ENCODE data around the gene RFPL2.
A peak's percentile ranks its signal among the peaks of the same experiment; 100 is the strongest.

The RFPL2 gene

DNA sequence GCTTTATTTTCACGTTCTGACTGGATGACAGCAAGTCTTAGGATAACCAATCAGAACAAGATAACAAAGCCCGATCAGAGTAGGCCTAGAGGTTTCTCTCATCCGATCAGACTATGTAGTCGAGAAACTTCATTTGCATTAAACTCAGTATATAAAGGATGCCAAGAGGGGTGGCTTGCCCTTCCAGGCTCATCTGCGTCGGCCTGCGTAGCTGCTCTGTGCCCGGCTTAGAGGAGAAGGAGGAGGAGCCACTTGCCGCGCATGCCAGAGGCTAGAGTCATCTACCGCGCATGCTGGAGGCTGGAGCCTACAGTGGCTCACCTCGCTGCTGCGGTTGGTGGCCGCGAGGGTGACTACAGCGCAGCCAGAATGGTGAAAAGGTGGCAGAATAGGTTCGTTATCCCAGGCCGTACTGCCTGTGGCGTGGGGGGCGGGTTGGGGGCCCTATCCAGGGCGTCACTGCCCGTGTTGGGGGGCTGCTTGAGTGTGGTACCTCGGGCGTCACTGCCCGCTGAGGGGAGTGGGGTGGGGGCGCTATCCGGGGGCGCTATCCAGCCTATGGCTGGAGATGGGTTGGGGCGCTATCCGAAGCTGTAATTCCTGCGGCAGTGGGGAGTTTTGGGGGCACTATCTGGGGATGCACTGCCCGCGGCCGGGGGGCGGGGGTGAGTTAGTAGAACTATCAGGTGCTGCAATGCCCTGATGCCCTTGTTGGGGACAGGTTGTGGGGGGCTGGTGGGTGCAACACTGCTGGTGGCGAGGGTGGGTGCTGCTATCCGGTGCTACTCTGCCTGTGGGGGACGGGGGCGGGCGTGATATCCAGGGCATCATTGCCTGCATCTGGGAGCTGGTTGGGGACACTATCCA, at the start of gene RFPL2:
RFPL2 (minus strand) TSS at position 218 of the 867 bp plus-strand sequence. CDS start 2,622 bp downstream, outside the sequence.
- DNase-seq (ENCODE audit: low read depth in 2 of 3, low spot score in 1 of 3), result peak in 1 of 3 donors; percentile 9

DNA sequence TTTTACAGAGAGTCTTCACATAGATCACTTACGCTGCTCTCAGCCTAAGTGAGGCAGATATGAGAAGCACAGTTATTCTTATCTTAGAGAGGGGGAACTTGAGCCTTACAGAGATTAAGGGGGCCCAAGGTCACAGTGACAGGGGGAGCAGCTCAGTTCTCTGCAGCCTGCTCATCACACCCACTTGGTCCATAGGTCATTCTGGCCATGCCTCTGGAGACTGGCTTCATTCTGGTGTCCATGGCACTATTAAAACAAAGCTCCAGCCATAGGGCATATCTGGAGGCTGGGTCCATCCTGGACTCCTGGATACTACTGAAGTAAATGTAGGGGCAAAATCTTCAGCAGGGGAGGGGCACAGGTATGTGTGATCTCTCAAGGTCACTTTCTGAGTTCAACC, 44.4 kb upstream of the RFPL2 start:
- no peak for DNase-seq (ENCODE audit: low read depth in 2 of 3, low spot score in 1 of 3)

DNA sequence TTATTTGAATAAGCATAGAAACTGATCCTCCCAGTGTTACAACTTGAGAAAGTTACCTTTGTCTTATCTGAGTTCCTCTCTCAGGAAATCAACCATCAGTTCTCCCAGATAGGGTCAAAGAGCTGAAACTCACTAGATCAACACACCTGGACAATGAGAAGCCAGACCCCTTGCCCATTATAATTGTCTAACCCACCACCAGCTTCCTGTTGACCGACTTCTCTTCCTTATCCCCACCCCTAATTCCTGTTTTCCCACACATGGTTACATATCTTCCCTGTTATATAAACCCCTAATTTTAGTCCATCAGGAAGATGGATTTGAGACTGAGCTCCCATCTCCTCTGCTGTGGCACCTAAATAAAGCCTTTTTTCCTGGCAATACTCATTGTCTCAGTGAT, 43.4 kb upstream of the RFPL2 start:
- no peak for DNase-seq (ENCODE audit: low read depth in 2 of 3, low spot score in 1 of 3)

DNA sequence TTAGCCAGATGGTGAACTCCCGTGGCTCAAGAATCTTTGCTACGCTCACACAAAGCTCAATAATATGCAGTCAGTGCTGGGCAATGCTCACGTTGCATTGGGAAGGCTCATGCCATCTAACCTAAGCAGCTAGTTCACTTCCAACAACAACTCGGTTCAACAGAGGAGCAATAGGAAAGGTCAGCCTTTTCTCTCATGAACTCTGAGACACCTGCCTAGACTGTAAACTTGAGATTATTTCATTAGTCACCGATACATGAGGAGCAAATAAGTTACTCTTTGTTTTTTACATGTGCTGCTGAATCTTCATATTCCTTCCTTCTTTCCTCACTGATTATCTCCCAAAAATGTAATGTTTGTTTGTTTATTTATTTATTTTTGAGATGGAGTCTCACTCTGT, 41.3 kb upstream of the RFPL2 start:
- no peak for DNase-seq (ENCODE audit: low read depth in 2 of 3, low spot score in 1 of 3)

DNA sequence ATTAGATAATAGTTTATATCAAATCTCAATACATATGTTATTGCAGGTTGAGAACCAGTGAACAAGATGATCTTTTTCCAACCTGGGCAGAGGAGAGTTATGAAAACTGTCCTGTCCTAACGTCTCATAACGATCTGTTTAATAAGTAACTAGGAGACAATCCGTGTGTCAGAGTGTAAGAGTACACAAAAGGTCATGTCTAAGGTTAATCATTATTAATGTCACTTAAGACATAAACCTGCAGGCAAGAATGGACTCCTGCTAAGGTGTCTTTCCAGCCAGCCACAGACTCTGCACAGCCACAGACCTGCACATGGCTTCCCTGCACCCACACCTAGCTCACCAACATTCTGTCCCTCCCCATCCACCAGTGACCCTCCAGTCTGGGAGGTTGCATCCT, 40.2 kb upstream of the RFPL2 start:
- DNase-seq (ENCODE audit: low read depth in 2 of 3, low spot score in 1 of 3), result no peak

DNA sequence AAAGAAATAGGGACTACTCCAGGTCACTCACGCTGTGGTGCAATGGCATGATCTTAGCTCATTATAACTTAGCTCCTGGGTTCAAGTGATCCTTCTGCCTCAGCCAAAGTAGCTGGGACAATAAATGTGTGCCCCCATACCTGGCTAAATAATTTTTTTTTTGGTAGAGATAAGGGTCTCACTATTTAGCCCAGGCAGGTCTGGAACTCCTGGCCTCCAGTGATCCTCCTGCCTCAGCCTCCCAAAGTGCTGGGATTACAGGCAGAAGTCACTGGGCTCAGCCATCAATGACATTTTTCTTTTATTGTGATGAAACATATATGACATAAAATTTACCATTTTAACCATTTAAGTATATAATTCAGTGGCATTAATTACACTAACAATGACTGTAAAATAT, 39.7 kb upstream of the RFPL2 start:
- no peak for DNase-seq (ENCODE audit: low read depth in 2 of 3, low spot score in 1 of 3)

DNA sequence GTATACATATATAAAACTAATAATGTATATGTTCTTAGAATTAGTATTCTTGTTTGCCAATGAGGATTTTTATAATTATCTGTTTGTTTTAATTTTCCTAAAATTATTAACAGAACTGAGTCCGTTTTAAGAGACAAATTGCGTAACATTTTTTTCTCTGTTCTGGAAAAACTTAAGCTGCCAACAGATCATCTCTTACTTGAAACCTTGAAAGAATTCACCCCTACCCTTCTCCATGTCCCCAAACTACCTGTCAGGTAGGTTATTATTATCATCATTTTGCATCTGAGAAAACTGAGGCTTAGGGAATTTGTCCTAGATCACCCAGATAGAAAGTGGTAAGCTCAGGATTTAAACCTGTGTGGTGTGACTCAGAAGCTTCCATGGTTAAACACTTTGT, 35.6 kb upstream of the RFPL2 start:
- DNase-seq (ENCODE audit: low read depth in 2 of 3, low spot score in 1 of 3), result no peak

DNA sequence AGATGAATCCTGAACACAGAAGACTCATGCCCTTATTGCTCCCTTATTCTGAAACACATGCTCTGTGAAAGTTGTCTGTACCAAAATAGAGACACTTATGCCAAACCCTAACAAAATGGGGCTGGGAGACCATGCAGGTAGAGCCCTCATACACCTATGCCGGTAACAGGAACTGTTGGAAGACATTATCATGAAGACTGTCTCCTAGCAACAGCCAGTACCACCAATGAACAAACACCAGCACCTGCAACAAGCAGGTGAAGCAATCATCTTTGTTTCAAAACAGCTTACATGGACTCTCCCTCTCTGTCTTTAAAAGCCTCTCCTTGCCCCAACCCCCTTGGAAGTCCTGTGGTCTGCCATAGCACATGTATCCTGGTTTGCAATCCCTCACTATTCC, 33.0 kb upstream of the RFPL2 start:
- DNase-seq (ENCODE audit: low read depth in 2 of 3, low spot score in 1 of 3), result no peak

DNA sequence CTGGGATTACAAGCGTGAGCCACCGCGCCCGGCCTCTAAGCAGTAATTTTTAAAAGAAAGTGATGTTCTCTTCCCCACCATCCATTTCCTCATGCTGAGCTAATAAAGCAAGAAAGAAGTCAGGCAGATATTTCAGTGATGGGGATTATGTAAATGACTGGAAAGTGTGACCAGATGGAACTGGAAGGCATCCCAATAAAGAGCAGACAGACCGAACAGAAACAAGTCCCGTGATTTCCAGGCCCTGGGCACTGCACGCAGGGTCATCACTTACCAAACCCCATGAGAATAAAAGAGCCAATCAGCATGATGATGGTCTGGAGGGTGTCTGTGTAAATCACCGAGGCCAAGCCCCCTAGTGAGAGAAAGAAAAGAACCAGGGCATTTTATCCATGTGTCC, 32.1 kb upstream of the RFPL2 start:
- no peak for DNase-seq (ENCODE audit: low read depth in 2 of 3, low spot score in 1 of 3)

DNA sequence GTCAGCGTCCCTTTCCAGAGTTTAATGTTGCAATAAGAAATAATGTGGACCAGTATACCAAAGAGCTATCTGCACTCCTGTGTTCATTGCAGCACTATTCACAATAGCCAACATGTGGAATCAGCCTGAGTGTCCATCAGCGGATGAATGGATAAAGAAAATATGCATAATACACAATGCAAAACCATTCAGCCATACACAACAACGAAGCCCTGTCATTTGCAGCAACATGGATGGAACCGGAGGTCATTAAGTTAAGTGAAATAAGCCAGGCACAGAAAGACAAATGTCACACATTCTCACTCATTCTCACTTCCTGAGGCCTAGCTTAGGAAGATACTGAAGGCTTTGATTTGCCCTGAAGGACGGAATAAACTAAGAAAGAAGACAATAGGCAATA, 28.2 kb upstream of the RFPL2 start:
- DNase-seq (ENCODE audit: low read depth in 2 of 3, low spot score in 1 of 3), result no peak

DNA sequence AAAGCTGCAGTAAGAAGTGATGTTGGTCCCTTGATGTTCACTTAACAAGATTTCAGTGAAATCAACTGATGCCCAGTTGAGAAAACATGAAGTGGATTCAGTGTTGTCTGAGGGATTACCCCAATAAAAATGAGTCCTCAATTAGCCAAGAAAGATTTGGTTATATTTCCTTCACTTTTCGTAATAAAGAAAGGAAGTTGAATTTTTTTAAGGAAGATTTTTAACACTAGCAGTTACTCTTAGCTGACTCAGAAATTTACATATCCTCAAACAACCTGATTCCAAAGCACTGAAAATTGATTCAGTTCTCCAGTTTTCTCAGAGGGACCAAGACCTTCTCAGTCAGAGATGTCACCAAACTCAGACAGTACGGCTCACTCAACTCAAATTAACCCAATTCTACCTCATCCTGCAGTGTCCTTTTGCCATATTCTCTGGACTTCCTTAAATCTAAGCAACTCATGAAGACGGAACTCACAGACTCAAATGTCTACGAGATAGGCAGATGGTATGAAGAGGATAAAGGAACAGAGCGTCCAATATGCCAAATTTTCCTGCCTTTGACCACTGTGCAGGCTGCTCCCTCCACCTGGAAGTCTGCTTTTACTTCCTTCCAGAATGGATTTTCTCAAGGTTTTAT, 27.4 kb upstream of the RFPL2 start:
- DNase-seq (ENCODE audit: low read depth in 2 of 3, low spot score in 1 of 3), result no peak

DNA sequence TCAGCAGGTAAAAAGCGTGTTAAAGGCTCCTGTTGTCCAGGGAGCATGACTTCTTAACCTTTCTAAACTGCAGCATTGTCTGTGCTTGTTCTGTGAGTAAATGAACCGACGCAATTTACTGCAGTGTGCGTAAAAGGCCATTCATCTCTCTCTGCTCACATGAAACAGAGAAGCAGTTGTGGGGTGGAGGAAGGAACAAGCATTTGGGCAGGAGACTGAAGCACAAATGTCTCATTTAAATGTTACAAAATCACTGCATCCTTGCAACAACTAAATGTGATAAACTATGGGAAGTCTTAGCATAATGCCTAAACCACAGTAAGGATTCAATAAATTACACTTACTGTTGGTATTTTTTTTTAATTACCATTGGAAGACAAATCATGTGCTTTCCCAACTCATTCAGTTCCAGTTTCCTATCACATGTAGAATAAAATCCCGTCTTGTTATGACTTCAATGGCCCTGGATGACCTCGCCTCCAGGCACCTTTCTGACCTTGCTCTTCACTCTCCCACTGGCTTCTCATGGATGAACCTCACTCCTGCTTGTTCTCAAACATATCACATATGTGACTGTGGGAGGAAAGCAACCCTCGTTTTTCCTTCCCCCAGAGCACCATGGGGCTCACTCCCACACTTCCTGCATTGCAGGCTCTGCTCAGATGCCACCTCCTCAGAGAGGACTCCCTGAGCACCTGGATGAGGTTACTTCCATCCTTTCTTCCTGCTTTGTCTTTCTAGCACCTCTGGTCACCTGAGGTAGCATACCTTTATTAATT, 21.6 kb upstream of the RFPL2 start:
- DNase-seq (ENCODE audit: low read depth in 2 of 3, low spot score in 1 of 3), result no peak

DNA sequence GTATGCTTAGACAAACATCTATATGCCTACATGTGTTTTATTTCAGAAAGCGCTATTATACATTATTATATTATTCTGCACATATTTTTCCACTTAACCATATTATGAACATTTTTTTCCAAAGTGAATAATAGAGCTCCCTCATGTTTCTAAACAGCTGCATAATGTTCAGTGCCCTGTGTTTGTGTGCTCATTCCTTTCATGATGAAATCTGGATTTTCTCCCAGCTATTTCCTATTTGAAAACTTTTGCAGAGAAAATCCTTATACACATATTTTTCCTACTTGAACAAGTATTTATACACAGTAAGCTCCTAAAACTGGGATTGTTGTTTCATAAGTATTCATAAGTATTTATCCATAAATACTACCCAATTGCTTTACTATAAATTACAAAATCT, 18.1 kb upstream of the RFPL2 start:
- no peak for DNase-seq (ENCODE audit: low read depth in 2 of 3, low spot score in 1 of 3)

DNA sequence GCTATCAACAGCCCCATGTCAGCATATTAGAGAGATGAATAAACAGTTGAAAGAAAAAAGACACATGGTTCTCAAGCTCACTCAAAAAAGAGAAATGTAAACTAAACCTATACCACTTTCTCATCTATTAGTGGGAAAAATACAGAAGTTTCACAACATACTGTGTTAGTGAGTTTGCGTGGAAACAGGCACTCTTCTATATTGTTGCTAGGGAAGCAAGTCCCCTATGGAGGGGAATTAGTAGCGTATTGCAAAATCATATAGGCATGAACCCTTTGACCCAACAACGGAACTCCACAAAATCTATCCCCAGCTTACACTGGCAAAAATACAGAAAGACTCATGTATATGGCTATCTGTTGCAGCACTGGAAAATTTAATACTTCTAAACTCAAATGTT, 14.2 kb upstream of the RFPL2 start:
- DNase-seq (ENCODE audit: low read depth in 2 of 3, low spot score in 1 of 3), result no peak

DNA sequence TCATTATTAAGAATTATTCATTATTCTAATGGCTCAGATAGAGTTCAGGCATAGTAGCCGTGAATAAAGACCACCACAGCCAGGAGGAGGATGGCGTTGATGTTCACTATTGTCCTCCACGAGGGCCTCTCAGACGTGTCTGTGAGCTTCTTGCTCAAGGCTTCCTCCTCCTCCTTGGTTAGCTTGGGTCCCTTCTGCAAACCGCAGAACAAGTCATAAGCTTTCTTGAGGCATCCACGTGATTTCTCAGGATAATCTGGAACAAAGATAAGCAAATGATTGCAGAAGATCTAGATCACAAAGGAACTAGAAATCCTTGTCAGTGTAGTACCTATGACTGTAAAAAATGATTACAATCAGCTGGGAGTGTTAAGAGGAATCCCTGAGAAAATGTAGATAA, 13.6 kb upstream of the RFPL2 start:
- DNase-seq (ENCODE audit: low read depth in 2 of 3, low spot score in 1 of 3), result no peak

DNA sequence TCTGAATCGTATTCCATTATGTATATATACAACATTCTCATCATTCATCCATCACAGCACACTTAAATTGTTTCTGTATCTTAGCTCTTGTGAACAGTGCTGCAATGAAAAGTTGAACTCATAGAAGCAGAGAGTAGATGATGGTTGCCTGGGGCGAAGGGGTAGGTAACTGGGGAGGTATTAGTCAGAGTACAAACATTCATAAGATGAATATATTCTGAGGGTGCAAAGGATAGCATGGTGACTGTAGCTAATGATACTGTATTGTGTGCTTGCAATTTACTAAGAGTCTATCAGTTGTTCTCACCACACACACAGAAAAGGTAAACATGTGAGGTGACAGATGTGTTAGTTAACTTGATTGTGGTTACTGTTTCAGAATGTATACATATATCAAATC, 12.6 kb upstream of the RFPL2 start:
- no peak for DNase-seq (ENCODE audit: low read depth in 2 of 3, low spot score in 1 of 3)

DNA sequence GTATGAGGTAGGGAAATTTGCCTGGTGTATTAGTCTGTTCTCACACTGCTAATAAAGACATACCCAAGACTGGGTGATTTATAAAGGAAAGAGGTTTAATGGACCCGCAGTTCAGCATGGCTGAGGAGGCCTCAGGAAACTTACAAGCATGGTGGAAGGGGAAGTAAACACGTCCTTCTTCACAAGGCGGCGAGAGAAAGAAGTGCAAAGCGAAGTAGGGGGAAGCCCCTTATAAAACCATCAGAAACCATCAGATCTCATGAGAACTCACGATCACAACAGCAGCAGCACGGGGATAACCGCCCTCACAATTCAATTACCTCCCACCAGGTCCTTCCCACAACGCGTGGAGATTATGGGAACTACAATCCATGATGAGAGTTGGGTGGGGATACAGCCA, 12.0 kb upstream of the RFPL2 start:
- no peak for DNase-seq (ENCODE audit: low read depth in 2 of 3, low spot score in 1 of 3)

DNA sequence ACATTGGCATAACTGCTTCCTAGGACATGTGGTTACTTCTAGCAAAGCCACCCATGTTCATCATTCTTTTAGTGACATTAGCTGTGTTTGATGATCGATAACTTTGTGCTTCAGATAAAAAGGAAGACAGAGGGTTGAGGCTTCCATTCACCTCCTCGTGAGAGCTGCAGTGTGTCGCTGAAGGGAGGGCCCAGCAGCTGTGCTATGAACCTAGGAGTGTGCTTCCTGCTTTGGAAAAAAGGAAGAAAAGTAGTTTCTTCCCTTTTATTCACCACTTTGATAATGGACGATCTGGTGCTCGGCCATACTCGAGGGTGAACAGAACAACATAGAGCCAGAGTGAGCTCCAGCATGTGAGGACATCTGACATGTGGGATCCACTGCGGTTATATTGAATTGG, 6.1 kb upstream of the RFPL2 start:
- no peak for DNase-seq (ENCODE audit: low read depth in 2 of 3, low spot score in 1 of 3)

DNA sequence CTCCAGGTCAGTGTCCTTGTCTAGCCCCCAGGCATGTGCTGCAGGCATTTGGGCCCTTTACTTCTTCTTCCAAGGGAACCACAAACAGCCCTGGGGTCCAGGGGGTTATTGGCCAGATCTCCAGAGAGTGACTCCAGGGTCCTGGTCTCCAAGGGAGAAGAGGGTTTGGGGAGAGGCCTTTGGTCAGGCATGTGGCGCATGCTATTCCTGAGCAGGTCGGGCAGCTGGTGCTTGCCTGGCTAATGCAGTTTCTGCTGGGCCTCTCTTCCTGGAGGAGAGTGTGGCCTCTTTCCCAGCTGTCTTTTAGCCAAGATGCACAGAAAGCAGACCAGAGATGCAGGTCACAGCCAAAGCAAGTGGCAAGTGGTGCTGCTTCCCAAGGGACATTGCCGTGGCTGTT, 3.8 kb upstream of the RFPL2 start:
- DNase-seq (ENCODE audit: low read depth in 2 of 3, low spot score in 1 of 3), result no peak

DNA sequence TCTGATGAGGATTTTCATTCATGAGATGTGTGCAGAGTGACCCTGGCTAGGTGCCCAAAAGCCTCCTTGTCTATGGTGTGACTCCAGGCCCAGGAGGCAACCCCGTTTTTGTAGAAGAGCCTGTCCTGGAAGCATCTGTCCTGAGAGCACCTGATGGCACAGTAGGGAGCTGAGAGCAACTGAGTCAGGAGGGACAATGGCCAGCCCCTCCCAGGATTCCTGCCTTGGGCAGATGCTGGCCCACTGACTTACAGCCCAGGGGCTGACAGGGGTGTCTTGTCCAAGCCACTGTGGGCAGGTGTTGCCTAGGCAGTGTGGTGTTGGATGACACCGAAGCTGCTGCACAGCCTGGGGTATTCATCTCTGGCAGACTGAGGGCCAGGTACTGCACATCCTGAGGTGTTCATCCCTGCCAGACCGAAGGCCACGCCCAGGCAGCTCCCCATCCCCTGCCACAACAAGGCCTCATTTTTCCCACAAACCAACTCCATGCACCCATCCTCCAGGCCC, 3.2 kb upstream of the RFPL2 start:
- DNase-seq (ENCODE audit: low read depth in 2 of 3, low spot score in 1 of 3), result no peak

DNA sequence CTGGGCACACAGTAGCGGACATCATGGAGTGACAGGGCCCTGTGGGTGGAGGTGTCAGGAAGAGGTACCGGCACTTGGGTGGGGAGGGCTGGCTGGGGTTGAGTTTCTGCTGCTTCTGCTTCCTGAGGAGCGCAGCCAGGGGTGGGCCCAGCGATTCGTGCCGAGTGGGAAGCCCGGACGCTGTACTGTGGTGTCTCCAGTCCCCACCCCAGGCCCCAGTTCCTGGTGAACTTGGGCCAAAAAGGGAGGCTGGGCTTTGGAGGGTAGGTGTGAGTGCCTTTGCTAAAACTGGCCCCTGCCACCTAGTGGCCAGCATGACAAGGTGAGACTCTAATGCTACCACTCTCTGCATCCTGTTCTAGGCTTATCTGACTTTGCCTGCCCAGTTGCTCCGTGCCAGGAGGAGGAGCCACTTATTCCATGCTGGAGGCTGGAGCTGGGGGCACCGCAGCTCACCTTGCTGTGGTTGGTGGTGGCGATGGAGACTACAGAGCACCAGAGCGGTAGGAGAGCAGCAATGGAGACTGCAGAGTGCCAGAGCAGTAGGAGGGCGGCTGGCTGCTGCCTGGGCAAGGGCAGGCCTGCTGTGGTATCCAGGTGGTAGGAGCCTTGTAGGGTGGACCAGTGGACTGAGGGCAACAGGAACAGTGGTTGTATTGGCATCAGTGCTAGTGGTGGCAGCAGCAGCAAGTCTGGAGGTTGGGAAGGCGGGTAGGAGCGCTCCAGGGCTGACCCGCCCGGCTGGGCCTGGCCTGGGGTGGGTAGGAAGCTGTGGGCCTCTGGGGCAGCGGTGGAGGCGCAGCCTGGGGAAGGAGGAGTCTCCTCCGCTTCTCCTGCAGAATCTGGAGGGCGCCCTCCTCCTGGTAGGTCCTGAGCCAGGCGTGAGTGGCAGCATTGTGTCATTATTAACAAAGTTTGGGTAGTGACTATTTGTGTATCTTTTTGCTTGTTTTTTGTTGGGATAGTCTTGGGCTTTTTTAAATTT, 2.2 kb upstream of the RFPL2 start:
- DNase-seq (ENCODE audit: low read depth in 2 of 3, low spot score in 1 of 3), result peak in 1 of 3 donors; percentile 20

Data from stimulated activated CD4-positive, alpha-beta T cell treated with anti-CD3 and anti-CD28 coated beads, Interleukin-12 subunit alpha, Interleukin-12 subunit beta, amount 100 ng/mL, for 48 hours (primary cell).